ENCODE data around the gene CD24. TPM values are rescaled to one million over a fixed set of nuclear protein-coding genes. Genes with fewer than 3 reads are reported as not detected.

The CD24 gene
- total RNA-seq, 2 experiments from 2014 or later = 198 to 382 TPM

DNA sequence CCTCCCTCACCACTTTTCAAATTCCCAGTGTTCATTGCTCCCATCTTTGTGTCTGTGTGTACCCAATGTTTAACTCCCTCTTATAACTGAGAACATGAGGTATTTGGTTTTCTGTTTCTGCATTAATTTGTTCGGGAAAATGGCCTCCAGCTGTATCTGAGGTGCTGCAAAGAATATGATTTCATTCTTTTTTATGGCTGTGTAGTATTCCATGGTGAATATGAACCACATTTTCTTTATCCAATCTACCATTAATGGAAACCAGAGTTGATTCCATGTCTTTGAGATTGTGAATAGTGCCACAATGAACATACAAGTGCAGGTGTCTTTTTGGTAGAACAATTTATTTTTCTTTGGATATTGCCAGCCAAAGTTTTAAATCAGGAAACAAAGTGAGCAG, 10.4 kb downstream of the CD24 start:
- Histone ChIP-seq H2AFZ (ENCODE audit: low read length) (no peak overlapping the region), H3K9me2 (ENCODE audit: insufficient read depth, low read length) (no peaks in the 10 kb centered on the region), H3K36me3 (ENCODE audit: insufficient read depth, low read length) (peaks cover 12% of the 10 kb centered on the region), H4K20me1 (ENCODE audit: insufficient read depth, low read length) (no peaks in the 10 kb centered on the region), H3K9me3 (ENCODE audit: low read length) (no peaks in the 10 kb centered on the region), H3K79me2 (ENCODE audit: insufficient read depth, low read depth, low read length) (no peaks in the 10 kb centered on the region), H3K4me3 (ENCODE audit: low read depth, low read length, poor library complexity, severe bottlenecking) (no peak overlapping the region), H3K4me2 (ENCODE audit: low read length) (no peak overlapping the region), H3K4me1 (ENCODE audit: insufficient read depth, low read length, poor library complexity, severe bottlenecking) (no peaks in the 10 kb centered on the region), H3K27ac (ENCODE audit: low read depth, low read length, poor library complexity, severe bottlenecking) (no peak overlapping the region)
- POLR2A ChIA-PET = interaction anchor here (0.5 to 1.1 kb wide), 3 partner anchors 354 to 489 kb away, joined by 4 read pairs; no protein-coding TSS in a partner anchor
- TF ChIP-seq, protein P1, sequence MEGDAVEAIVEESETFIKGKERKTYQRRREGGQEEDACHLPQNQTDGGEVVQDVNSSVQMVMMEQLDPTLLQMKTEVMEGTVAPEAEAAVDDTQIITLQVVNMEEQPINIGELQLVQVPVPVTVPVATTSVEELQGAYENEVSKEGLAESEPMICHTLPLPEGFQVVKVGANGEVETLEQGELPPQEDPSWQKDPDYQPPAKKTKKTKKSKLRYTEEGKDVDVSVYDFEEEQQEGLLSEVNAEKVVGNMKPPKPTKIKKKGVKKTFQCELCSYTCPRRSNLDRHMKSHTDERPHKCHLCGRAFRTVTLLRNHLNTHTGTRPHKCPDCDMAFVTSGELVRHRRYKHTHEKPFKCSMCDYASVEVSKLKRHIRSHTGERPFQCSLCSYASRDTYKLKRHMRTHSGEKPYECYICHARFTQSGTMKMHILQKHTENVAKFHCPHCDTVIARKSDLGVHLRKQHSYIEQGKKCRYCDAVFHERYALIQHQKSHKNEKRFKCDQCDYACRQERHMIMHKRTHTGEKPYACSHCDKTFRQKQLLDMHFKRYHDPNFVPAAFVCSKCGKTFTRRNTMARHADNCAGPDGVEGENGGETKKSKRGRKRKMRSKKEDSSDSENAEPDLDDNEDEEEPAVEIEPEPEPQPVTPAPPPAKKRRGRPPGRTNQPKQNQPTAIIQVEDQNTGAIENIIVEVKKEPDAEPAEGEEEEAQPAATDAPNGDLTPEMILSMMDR (conservative IDR thresholded peaks at IDR 0.05; ENCODE audit: low read length) = no peak
- no peak for TF ChIP-seq EZH2phosphoT487 (IDR thresholded peaks at IDR 0.05; ENCODE audit: borderline replicate concordance, low read depth, low read length)
- intact Hi-C loops (cut with micrococcal nuclease; ENCODE audit: unreplicated experiment) = no loop called here
- no peak for DNase-seq (ENCODE audit: low spot score)
- BruUV-seq (replicated peaks) = no TSS peak
- CTCF ChIA-PET (ENCODE audit: unreplicated experiment) = no interaction called here

DNA sequence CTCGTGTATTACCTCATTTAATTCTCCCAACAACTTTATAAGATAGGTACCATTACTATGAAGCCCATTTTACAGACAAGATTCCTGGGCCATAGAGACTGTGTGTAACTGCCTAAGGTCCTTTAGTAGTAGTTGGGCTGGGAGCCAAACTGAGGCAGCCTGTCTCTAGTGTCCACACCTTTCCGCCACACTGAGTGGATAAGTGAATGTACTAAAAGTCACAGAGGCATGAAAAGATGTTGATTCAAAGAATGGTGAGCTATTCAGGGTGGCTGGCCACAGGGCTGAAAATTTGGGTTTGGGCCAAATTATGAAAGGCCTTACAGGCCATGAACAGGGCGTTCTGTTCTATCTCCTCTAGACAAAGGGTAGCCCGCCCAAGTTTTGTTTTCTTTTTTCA, 11.0 kb downstream of the CD24 start:
- no peaks in the 10 kb centered on the region for H3K9me3 ChIP-seq (ENCODE audit: low read length)
- CTCF ChIA-PET (ENCODE audit: unreplicated experiment) = no interaction called here
- no peaks in the 10 kb centered on the region for H3K4me1 ChIP-seq (ENCODE audit: insufficient read depth, low read length, poor library complexity, severe bottlenecking)
- no peak for DNase-seq (ENCODE audit: low spot score)
- no peak overlapping the region for H3K4me3 ChIP-seq (ENCODE audit: low read depth, low read length, poor library complexity, severe bottlenecking)
- intact Hi-C loops (cut with micrococcal nuclease; ENCODE audit: unreplicated experiment) = no loop called here
- H3K79me2 ChIP-seq (ENCODE audit: insufficient read depth, low read depth, low read length) = no peaks in the 10 kb centered on the region
- no peak overlapping the region for H3K27ac ChIP-seq (ENCODE audit: low read depth, low read length, poor library complexity, severe bottlenecking)
- POLR2A ChIA-PET = interaction anchor here (0.5 to 1.1 kb wide), 2 partner anchors 459 to 488 kb away, joined by 4 read pairs; no protein-coding TSS in a partner anchor
- no peak overlapping the region for H2AFZ ChIP-seq (ENCODE audit: low read length)
- BruUV-seq (replicated peaks) = no TSS peak
- H3K4me2 ChIP-seq (ENCODE audit: low read length) = no peak overlapping the region
- H3K36me3 ChIP-seq (ENCODE audit: insufficient read depth, low read length) = peaks cover 6% of the 10 kb centered on the region; the same call in 1 of the 2 replicates
- no peaks in the 10 kb centered on the region for H4K20me1 ChIP-seq (ENCODE audit: insufficient read depth, low read length)
- no peak for TF ChIP-seq EZH2phosphoT487 (IDR thresholded peaks at IDR 0.05; ENCODE audit: borderline replicate concordance, low read depth, low read length)
- TF ChIP-seq, protein P1 (conservative IDR thresholded peaks at IDR 0.05; ENCODE audit: low read length) = no peak
- no peaks in the 10 kb centered on the region for H3K9me2 ChIP-seq (ENCODE audit: insufficient read depth, low read length)

DNA sequence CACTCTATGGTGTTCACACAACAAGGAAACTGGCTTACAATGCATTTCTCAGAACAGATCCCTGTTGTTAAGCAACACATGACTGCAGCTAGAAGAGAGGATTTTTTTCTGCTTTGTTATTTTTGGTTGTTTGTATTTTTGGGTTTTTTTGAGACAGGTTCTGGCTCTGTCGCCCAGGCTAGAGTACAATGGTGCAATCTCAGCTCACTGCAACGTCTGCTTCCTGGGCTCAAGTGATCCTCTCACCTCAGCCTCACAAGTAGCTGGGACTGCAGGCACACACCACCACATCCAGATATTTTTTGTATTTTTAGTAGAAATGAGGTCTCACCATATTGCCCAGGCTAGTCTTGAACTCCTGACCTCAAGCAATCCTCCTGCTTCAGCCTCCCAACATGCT, 12.7 kb downstream of the CD24 start:
- H3K9me2 ChIP-seq (ENCODE audit: insufficient read depth, low read length) = no peaks in the 10 kb centered on the region
- H2AFZ ChIP-seq (ENCODE audit: low read length) = no peak overlapping the region
- H3K79me2 ChIP-seq (ENCODE audit: insufficient read depth, low read depth, low read length) = no peaks in the 10 kb centered on the region
- H3K4me2 ChIP-seq (ENCODE audit: low read length) = no peak overlapping the region
- no TSS peak for BruUV-seq (replicated peaks)
- CTCF ChIA-PET (ENCODE audit: unreplicated experiment) = no interaction called here
- H3K36me3 ChIP-seq (ENCODE audit: insufficient read depth, low read length) = no peaks in the 10 kb centered on the region
- TF ChIP-seq, protein P1 (conservative IDR thresholded peaks at IDR 0.05; ENCODE audit: low read length) = no peak
- no peak for TF ChIP-seq EZH2phosphoT487 (IDR thresholded peaks at IDR 0.05; ENCODE audit: borderline replicate concordance, low read depth, low read length)
- POLR2A ChIA-PET = interaction anchor here (0.9 to 1.2 kb wide), 3 partner anchors 164 to 478 kb away, joined by 3 to 4 read pairs (median 3); no protein-coding TSS in a partner anchor
- H3K27ac ChIP-seq (ENCODE audit: low read depth, low read length, poor library complexity, severe bottlenecking) = no peak overlapping the region
- no peaks in the 10 kb centered on the region for H4K20me1 ChIP-seq (ENCODE audit: insufficient read depth, low read length)
- no peak for DNase-seq (ENCODE audit: low spot score)
- H3K4me1 ChIP-seq (ENCODE audit: insufficient read depth, low read length, poor library complexity, severe bottlenecking) = no peaks in the 10 kb centered on the region
- intact Hi-C loops (cut with micrococcal nuclease; ENCODE audit: unreplicated experiment) = no loop called here
- no peak overlapping the region for H3K4me3 ChIP-seq (ENCODE audit: low read depth, low read length, poor library complexity, severe bottlenecking)
- H3K9me3 ChIP-seq (ENCODE audit: low read length) = no peaks in the 10 kb centered on the region

Data from OCI-LY7 (cell line).